Measurements from ENCODE around the gene TMEM132D.

The TMEM132D gene

GRCh38 chr12:129727100-129727499 is 176.7 kb downstream of the TMEM132D start:
- no peak for DNase-seq (ENCODE audit: low read depth in 2 of 2)

GRCh38 chr12:129723260-129723659 is 180.6 kb downstream of the TMEM132D start:
- DNase-seq (ENCODE audit: low read depth in 2 of 2) = no peak

- no peak for DNase-seq (ENCODE audit: low read depth in 2 of 2)
These were observed 183.2 kb downstream of the TMEM132D start for GRCh38 chr12:129720618-129721017.

- no peak for DNase-seq (ENCODE audit: low read depth in 2 of 2)
These were observed 184.4 kb downstream of the TMEM132D start for GRCh38 chr12:129719416-129719815.

- DNase-seq (ENCODE audit: low read depth in 2 of 2) = no peak
These were observed 186.4 kb downstream of the TMEM132D start for GRCh38 chr12:129717438-129717837.

GRCh38 chr12:129716825-129717224 is 187.0 kb downstream of the TMEM132D start:
- no peak for DNase-seq (ENCODE audit: low read depth in 2 of 2)

- DNase-seq (ENCODE audit: low read depth in 2 of 2) = no peak
These were observed 197.1 kb downstream of the TMEM132D start for GRCh38 chr12:129706716-129707115.

GRCh38 chr12:129704232-129704830 is 199.5 kb downstream of the TMEM132D start:
- DNase-seq (ENCODE audit: low read depth in 2 of 2) = no peak

- DNase-seq (ENCODE audit: low read depth in 2 of 2) = no peak
These were observed 202.2 kb downstream of the TMEM132D start for GRCh38 chr12:129701631-129702101.

GRCh38 chr12:129700036-129700435 is 203.8 kb downstream of the TMEM132D start:
- DNase-seq (ENCODE audit: low read depth in 2 of 2) = no peak

GRCh38 chr12:129696926-129697325 is 206.9 kb downstream of the TMEM132D start:
- DNase-seq (ENCODE audit: low read depth in 2 of 2) = no peak

GRCh38 chr12:129696405-129696804 is 207.4 kb downstream of the TMEM132D start:
- no peak for DNase-seq (ENCODE audit: low read depth in 2 of 2)

- DNase-seq (ENCODE audit: low read depth in 2 of 2) = no peak
These were observed 210.1 kb downstream of the TMEM132D start for GRCh38 chr12:129693731-129694130.

- DNase-seq (ENCODE audit: low read depth in 2 of 2) = no peak
These were observed 216.1 kb downstream of the TMEM132D start for GRCh38 chr12:129687731-129688130.

- no peak for DNase-seq (ENCODE audit: low read depth in 2 of 2)
These were observed 222.0 kb downstream of the TMEM132D start for GRCh38 chr12:129681830-129682229.

- no peak for DNase-seq (ENCODE audit: low read depth in 2 of 2)
These were observed 222.7 kb downstream of the TMEM132D start for GRCh38 chr12:129681151-129681550.

- no peak for DNase-seq (ENCODE audit: low read depth in 2 of 2)
These were observed 227.4 kb downstream of the TMEM132D start for GRCh38 chr12:129676411-129676810.

GRCh38 chr12:129675947-129676346 is 227.9 kb downstream of the TMEM132D start:
- no peak for DNase-seq (ENCODE audit: low read depth in 2 of 2)

GRCh38 chr12:129675496-129675895 is 228.3 kb downstream of the TMEM132D start:
- no peak for DNase-seq (ENCODE audit: low read depth in 2 of 2)

- no peak for DNase-seq (ENCODE audit: low read depth in 2 of 2)
These were observed 230.0 kb downstream of the TMEM132D start for GRCh38 chr12:129673806-129674205.

GRCh38 chr12:129672110-129672509 is 231.7 kb downstream of the TMEM132D start:
- no peak for DNase-seq (ENCODE audit: low read depth in 2 of 2)

GRCh38 chr12:129670256-129670920 is 233.4 kb downstream of the TMEM132D start:
- DNase-seq (ENCODE audit: low read depth in 2 of 2) = no peak

- DNase-seq (ENCODE audit: low read depth in 2 of 2) = no peak
These were observed 238.4 kb downstream of the TMEM132D start for GRCh38 chr12:129665414-129665813.

GRCh38 chr12:129662234-129662633 is 241.6 kb downstream of the TMEM132D start:
- DNase-seq (ENCODE audit: low read depth in 2 of 2) = no peak
